SK-N-SH (cell line): ENCODE data around the gene NMNAT1. TPM values are rescaled to one million over a fixed set of nuclear protein-coding genes. Genes with fewer than 3 reads are reported as not detected.

Experiments
- CTCF ChIA-PET: fragments of 300-600, 350-600 bp; formaldehyde crosslinking; extraction: SDS; loops from one replicate; lab custom pipeline; 2021; lab: Yijun Ruan, JAX
- POLR2A ChIA-PET: fragments of 350-600 bp; sonication (Branson Sonifier 250); formaldehyde crosslinking; extraction: SDS; loops from one replicate; lab custom pipeline; 2020; ENCODE audit warnings: antibody characterized with exemption, inconsistent platforms; lab: Yijun Ruan, JAX
- DNase-seq: peaks from one replicate; pipeline ENCODE4 v3.0.0; 2012
- H2AFZ ChIP-seq: fragments of 200-600 bp; sonication (generic); 2 replicates; pipeline ENCODE4 v1.8.1; 2016; ENCODE audit warnings: antibody characterized with exemption, mild to moderate bottlenecking, low read depth
- H3F3A ChIP-seq: fragments of 200-600 bp; sonication (generic); replicated peaks from 2 replicates; pipeline ENCODE3; 2016; ENCODE audit warnings: antibody characterized with exemption, mild to moderate bottlenecking; ENCODE audit not compliant: insufficient read depth
- H3K27ac ChIP-seq, 2 experiments: fragments of 200-500 bp in 1 of 2; fragments of 200-600 bp in 1 of 2; sonication (Bioruptor generic) in 1 of 2; sonication (generic), shearing (Covaris generic) in 1 of 2; 2 replicates each; pipeline versions ENCODE4 v1.5.1 to v1.6.1; 2014 to 2016; ENCODE audit warnings: low read depth in 2 of 2, inconsistent platforms in 1 of 2, low read length in 1 of 2, mild to moderate bottlenecking in 1 of 2, mixed read lengths in 1 of 2
- H3K27me3 ChIP-seq: fragments of 200-600 bp; sonication (generic), shearing (Covaris generic); 2 replicates; pipeline ENCODE4 v1.6.1; 2016; ENCODE audit warnings: mixed run types; ENCODE audit not compliant: insufficient read depth
- H3K36me3 ChIP-seq, 2 experiments: fragments of 200-500 bp in 1 of 2; fragments of 200-600 bp in 1 of 2; sonication (Bioruptor generic) in 1 of 2; sonication (generic) in 1 of 2; replicated peaks in 1 of 2; 2 replicates each; pipeline versions ENCODE3 to v1.5.1; 2014 to 2016; ENCODE audit warnings: low read length in 1 of 2, mild to moderate bottlenecking in 1 of 2; ENCODE audit not compliant: insufficient read depth in 2 of 2, control insufficient read depth in 1 of 2
- H3K4me1 ChIP-seq, 2 experiments: fragments of 200-500 bp in 1 of 2; fragments of 200-600 bp in 1 of 2; sonication (Bioruptor generic) in 1 of 2; sonication (generic), shearing (Covaris generic) in 1 of 2; 2 replicates each; pipeline versions ENCODE4 v1.5.1 to v1.6.1; 2014 to 2016; ENCODE audit warnings: low read depth in 1 of 2, low read length in 1 of 2, mixed run types in 1 of 2; ENCODE audit not compliant: insufficient read depth in 2 of 2, control insufficient read depth in 1 of 2
- H3K4me2 ChIP-seq: fragments of 200-600 bp; sonication (generic), shearing (Covaris generic); 2 replicates; pipeline ENCODE4 v1.6.1; 2017; ENCODE audit warnings: mixed run types
- H3K4me3 ChIP-seq, 2 experiments: fragments of 200-500 bp in 1 of 2; fragments of 200-600 bp in 1 of 2; sonication (Bioruptor generic) in 1 of 2; sonication (generic), shearing (Covaris generic) in 1 of 2; 2 replicates each; pipeline versions ENCODE4 v1.5.1 to v1.8.1; 2014 to 2016; ENCODE audit warnings: low read depth in 2 of 2, inconsistent platforms in 1 of 2, low read length in 1 of 2, mild to moderate bottlenecking in 1 of 2, mixed read lengths in 1 of 2, moderate library complexity in 1 of 2
- H3K79me2 ChIP-seq: fragments of 200-600 bp; sonication (generic); 2 replicates; pipeline ENCODE4 v1.8.1; 2017; ENCODE audit warnings: mild to moderate bottlenecking; ENCODE audit not compliant: insufficient read depth
- H3K9ac ChIP-seq: fragments of 200-600 bp; sonication (generic); 2 replicates; pipeline ENCODE4 v1.6.1; 2017; ENCODE audit warnings: mixed run types
- H3K9me2 ChIP-seq: fragments of 200-600 bp; sonication (generic); 2 replicates; pipeline ENCODE4 v1.6.1; 2017; ENCODE audit warnings: mixed run types
- H3K9me3 ChIP-seq: fragments of 200-600 bp; sonication (generic); 2 replicates; pipeline ENCODE4 v1.6.1; 2017; ENCODE audit warnings: mixed run types, mild to moderate bottlenecking, moderate library complexity
- H4K20me1 ChIP-seq: fragments of 200-600 bp; sonication (generic); 2 replicates; pipeline ENCODE4 v1.6.1; 2017; ENCODE audit warnings: mild to moderate bottlenecking, mixed run types; ENCODE audit not compliant: insufficient read depth
- CHD2 ChIP-seq: fragments of 150-350 bp; IDR thresholded peaks from 2 replicates; pipeline ENCODE4 v1.6.1; 2018; ENCODE audit warnings: low read length; ENCODE audit not compliant: partially characterized antibody
- EP300 ChIP-seq, 2 experiments: IDR thresholded peaks; 2 replicates each; pipeline versions ENCODE4 v1.4.0 to v1.6.1; 2012; ENCODE audit warnings: borderline replicate concordance in 1 of 2, low read depth in 1 of 2, low read length in 1 of 2
- EZH2phosphoT487 ChIP-seq: fragments of 200-600 bp; sonication (generic); IDR thresholded peaks from 2 replicates; pipeline ENCODE4 v1.6.1; 2017; ENCODE audit warnings: low read depth, mixed run types, mild to moderate bottlenecking, antibody characterized with exemption, moderate library complexity, borderline replicate concordance
- FOSL2 ChIP-seq: IDR thresholded peaks from 2 replicates; pipeline ENCODE4 v1.4.0; 2012; ENCODE audit warnings: low read depth, mild to moderate bottlenecking, moderate library complexity, borderline replicate concordance
- FOXM1 ChIP-seq: IDR thresholded peaks from 2 replicates; pipeline ENCODE4 v1.4.0; 2012; ENCODE audit warnings: low read depth, mild to moderate bottlenecking
- MEF2A ChIP-seq: IDR thresholded peaks from 2 replicates; pipeline ENCODE4 v1.4.0; 2012; ENCODE audit warnings: low read depth, borderline replicate concordance
- NFIC ChIP-seq: IDR thresholded peaks from 2 replicates; pipeline ENCODE4 v1.4.0; 2012; ENCODE audit warnings: borderline replicate concordance
- NRF1 ChIP-seq: IDR thresholded peaks from 2 replicates; pipeline ENCODE4 v1.6.1; 2012; ENCODE audit warnings: low read depth, mild to moderate bottlenecking, low read length
- RAD21 ChIP-seq: IDR thresholded peaks from 2 replicates; pipeline ENCODE4 v1.6.1; 2012; ENCODE audit warnings: mild to moderate bottlenecking, low read length
- RFX5 ChIP-seq: IDR thresholded peaks from 2 replicates; pipeline ENCODE4 v1.6.1; 2012; ENCODE audit warnings: mild to moderate bottlenecking, improper control_type of control experiment, low read length
- RXRA ChIP-seq: IDR thresholded peaks from 2 replicates; pipeline ENCODE4 v1.4.0; 2012; ENCODE audit warnings: low read depth, mild to moderate bottlenecking, borderline replicate concordance
- TAF1 ChIP-seq: IDR thresholded peaks from 2 replicates; pipeline ENCODE4 v1.6.1; 2012; ENCODE audit warnings: low read depth, mild to moderate bottlenecking, low read length, moderate library complexity, borderline replicate concordance
- WGBS: methylation state at CpG from one replicate; pipeline ENCODE4 v1.1.6; 2017; ENCODE audit warnings: low lambda C conversion rate; 5-methylcytosine and 5-hydroxymethylcytosine counted together
- polyA plus RNA-seq, 3 experiments: library from polyadenylated mRNA; depleted of rRNA; stranded (reverse); fragments of >200 nt; gene quantifications; 2 replicates each; pipeline ENCODE4 v1.2.3, GENCODE V29; 2012
- TF ChIP-seq, protein P1 (sequence below): IDR thresholded peaks from 2 replicates; pipeline ENCODE4; 2012
- TF ChIP-seq, protein P2 (sequence below): IDR thresholded peaks from 2 replicates; pipeline ENCODE4 v1.4.0; 2012; ENCODE audit warnings: low read depth, borderline replicate concordance
- TF ChIP-seq, protein P3 (sequence below): IDR thresholded peaks from 2 replicates; pipeline ENCODE4 v1.6.1; 2012; ENCODE audit warnings: mild to moderate bottlenecking, low read depth, low read length, moderate library complexity
- TF ChIP-seq, protein P4 (sequence below): fragments of 200-600 bp; sonication (generic); IDR thresholded peaks from 2 replicates; pipeline ENCODE4 v1.6.1; 2017; ENCODE audit warnings: antibody characterized with exemption, mild to moderate bottlenecking, moderate library complexity

NMNAT1 gene
- polyA plus RNA-seq, 1 of the 3 experiments (the other 2 are of a cell fraction) = 7.0 TPM

DNA sequence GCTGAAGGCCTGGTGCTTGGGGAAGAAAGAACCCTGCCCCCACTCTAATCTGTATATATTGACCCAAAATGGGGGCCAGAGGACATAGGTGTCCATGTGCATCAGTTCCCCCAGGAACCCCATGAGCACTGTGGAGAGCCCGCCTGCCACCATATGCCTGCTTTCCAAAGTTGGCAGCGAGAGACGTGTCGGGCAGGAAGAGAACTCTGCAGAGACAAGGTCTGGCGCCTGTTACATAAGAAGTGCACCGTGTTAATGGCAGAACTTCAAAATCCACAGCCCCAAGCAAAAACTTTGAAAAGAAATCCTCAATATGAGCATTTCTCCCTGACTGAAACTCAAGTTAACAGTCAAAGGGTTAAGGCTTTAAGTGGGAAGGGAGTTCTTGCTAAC is 41.2 kb upstream of the NMNAT1 start:
- H3K9me3 ChIP-seq = no peaks in the 10 kb centered on the region
- H3K4me1 ChIP-seq = peaks cover 0 to 9% of the 10 kb centered on the region in 2 experiments; a peak in 1 of 4 replicates
- H3K4me3 ChIP-seq = no peak overlapping the region
- TF ChIP-seq NFIC (no peak), FOXM1 (no peak), EZH2phosphoT487 (no peak), RXRA (no peak), EP300 (IDR thresholded peaks at IDR 0.05; ENCODE audit: borderline replicate concordance in 1 of 2, low read depth in 1 of 2, low read length in 1 of 2) (no peak), TAF1 (no peak), CHD2 (no peak), FOSL2 (no peak)
- TF ChIP-seq, protein P1, sequence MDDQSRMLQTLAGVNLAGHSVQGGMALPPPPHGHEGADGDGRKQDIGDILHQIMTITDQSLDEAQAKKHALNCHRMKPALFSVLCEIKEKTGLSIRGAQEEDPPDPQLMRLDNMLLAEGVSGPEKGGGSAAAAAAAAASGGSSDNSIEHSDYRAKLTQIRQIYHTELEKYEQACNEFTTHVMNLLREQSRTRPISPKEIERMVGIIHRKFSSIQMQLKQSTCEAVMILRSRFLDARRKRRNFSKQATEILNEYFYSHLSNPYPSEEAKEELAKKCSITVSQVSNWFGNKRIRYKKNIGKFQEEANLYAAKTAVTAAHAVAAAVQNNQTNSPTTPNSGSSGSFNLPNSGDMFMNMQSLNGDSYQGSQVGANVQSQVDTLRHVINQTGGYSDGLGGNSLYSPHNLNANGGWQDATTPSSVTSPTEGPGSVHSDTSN = no peak
- TF ChIP-seq, protein P2, sequence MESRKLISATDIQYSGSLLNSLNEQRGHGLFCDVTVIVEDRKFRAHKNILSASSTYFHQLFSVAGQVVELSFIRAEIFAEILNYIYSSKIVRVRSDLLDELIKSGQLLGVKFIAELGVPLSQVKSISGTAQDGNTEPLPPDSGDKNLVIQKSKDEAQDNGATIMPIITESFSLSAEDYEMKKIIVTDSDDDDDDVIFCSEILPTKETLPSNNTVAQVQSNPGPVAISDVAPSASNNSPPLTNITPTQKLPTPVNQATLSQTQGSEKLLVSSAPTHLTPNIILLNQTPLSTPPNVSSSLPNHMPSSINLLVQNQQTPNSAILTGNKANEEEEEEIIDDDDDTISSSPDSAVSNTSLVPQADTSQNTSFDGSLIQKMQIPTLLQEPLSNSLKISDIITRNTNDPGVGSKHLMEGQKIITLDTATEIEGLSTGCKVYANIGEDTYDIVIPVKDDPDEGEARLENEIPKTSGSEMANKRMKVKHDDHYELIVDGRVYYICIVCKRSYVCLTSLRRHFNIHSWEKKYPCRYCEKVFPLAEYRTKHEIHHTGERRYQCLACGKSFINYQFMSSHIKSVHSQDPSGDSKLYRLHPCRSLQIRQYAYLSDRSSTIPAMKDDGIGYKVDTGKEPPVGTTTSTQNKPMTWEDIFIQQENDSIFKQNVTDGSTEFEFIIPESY = no peak
- 81% methylated on average over 4 of the region's 6 CpGs for WGBS
- no peak for DNase-seq
- peaks cover 47% of the 10 kb centered on the region for H3K79me2 ChIP-seq
- H3K9me2 ChIP-seq = no peaks in the 10 kb centered on the region
- ChIA-PET CTCF (interaction anchor here (1.1 kb wide), 1 partner anchor 275 kb away, joined by 5 read pairs; no protein-coding TSS in a partner anchor), POLR2A (interaction anchor here (1.1 kb wide), 1 partner anchor 9 kb away, joined by 3 read pairs; no protein-coding TSS in a partner anchor)
- H3K9ac ChIP-seq = no peak overlapping the region
- H3K36me3 ChIP-seq = no peaks in the 10 kb centered on the region
- no peak overlapping the region for H3K4me2 ChIP-seq
- no peak overlapping the region for H2AFZ ChIP-seq
- no peaks in the 10 kb centered on the region for H3F3A ChIP-seq
- no peaks in the 10 kb centered on the region for H3K27me3 ChIP-seq
- H3K27ac ChIP-seq = no peak overlapping the region
- 0 out of 2 replicates have a peak, but pooled peaks cover 2% of the 10 kb centered on the region for H4K20me1 ChIP-seq

DNA sequence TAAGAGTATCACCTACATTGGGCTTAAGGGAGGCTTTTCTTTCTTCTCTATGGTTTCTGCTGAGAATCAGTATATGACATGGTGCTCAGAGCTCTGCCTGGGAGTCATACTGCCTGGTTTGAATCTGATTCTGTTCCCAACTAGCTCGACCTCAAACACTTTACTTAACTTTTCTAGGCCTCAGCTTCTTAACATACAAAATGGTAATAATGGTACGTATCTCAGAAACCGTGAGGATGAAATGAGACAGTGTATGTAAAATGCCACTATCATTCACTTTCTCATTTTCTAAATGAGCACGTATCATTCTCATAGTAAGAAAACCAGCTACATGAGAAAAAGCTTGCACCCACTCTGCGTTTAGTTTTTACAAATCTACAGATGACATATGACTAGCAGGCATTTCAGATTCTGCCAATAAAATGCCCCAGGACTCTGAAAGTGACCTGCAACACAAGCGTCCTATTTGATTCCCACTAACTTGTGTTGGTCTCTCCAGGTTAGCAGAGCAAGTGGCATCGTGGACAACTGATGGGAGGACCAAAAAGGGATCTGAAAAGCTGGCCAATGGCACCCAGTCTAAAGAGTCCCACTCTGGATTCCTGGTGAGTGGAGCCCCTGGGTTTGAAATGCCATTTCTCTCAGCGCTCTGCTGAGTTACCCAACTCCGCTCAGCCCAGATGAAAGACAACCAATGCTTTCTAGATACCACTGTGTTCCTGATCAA is 39.3 kb upstream of the NMNAT1 start:
- Histone ChIP-seq H3K4me1 (peaks cover 0 to 12% of the 10 kb centered on the region in 2 experiments; a peak in 1 of 4 replicates), H3K79me2 (peaks cover 53% of the 10 kb centered on the region), H3K9me2 (no peaks in the 10 kb centered on the region), H3K4me2 (no peak overlapping the region), H3K27ac (no peak overlapping the region), H3K36me3 (no peaks in the 10 kb centered on the region), H4K20me1 (0 out of 2 replicates have a peak, but pooled peaks cover 2% of the 10 kb centered on the region), H3K9me3 (no peaks in the 10 kb centered on the region), H3K27me3 (no peaks in the 10 kb centered on the region), H3K9ac (no peak overlapping the region), H3F3A (no peaks in the 10 kb centered on the region), H2AFZ (no peak overlapping the region), H3K4me3 (no peak overlapping the region)
- DNase-seq = no peak
- ChIA-PET POLR2A (no interaction called here), CTCF (interaction anchor here (0.9 to 1.4 kb wide), 4 partner anchors 12 to 119 kb away, joined by 3 read pairs; no protein-coding TSS in a partner anchor)
- 83% methylated on average over 9 of the region's 9 CpGs for WGBS
- TF ChIP-seq CHD2 (no peak), FOXM1 (no peak), EZH2phosphoT487 (no peak), RFX5 (no peak), MEF2A (no peak), NFIC (no peak), RAD21 (no peak), EP300 (IDR thresholded peaks at IDR 0.05; ENCODE audit: borderline replicate concordance in 1 of 2, low read depth in 1 of 2, low read length in 1 of 2) (no peak), NRF1 (no peak), FOSL2 (no peak)
- TF ChIP-seq, protein P3, sequence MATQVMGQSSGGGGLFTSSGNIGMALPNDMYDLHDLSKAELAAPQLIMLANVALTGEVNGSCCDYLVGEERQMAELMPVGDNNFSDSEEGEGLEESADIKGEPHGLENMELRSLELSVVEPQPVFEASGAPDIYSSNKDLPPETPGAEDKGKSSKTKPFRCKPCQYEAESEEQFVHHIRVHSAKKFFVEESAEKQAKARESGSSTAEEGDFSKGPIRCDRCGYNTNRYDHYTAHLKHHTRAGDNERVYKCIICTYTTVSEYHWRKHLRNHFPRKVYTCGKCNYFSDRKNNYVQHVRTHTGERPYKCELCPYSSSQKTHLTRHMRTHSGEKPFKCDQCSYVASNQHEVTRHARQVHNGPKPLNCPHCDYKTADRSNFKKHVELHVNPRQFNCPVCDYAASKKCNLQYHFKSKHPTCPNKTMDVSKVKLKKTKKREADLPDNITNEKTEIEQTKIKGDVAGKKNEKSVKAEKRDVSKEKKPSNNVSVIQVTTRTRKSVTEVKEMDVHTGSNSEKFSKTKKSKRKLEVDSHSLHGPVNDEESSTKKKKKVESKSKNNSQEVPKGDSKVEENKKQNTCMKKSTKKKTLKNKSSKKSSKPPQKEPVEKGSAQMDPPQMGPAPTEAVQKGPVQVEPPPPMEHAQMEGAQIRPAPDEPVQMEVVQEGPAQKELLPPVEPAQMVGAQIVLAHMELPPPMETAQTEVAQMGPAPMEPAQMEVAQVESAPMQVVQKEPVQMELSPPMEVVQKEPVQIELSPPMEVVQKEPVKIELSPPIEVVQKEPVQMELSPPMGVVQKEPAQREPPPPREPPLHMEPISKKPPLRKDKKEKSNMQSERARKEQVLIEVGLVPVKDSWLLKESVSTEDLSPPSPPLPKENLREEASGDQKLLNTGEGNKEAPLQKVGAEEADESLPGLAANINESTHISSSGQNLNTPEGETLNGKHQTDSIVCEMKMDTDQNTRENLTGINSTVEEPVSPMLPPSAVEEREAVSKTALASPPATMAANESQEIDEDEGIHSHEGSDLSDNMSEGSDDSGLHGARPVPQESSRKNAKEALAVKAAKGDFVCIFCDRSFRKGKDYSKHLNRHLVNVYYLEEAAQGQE = no peak
- TF ChIP-seq, protein P4, sequence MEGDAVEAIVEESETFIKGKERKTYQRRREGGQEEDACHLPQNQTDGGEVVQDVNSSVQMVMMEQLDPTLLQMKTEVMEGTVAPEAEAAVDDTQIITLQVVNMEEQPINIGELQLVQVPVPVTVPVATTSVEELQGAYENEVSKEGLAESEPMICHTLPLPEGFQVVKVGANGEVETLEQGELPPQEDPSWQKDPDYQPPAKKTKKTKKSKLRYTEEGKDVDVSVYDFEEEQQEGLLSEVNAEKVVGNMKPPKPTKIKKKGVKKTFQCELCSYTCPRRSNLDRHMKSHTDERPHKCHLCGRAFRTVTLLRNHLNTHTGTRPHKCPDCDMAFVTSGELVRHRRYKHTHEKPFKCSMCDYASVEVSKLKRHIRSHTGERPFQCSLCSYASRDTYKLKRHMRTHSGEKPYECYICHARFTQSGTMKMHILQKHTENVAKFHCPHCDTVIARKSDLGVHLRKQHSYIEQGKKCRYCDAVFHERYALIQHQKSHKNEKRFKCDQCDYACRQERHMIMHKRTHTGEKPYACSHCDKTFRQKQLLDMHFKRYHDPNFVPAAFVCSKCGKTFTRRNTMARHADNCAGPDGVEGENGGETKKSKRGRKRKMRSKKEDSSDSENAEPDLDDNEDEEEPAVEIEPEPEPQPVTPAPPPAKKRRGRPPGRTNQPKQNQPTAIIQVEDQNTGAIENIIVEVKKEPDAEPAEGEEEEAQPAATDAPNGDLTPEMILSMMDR = no peak
